K562 (cell line): ENCODE data around the gene DNAH17. TPM values are rescaled to one million over a fixed set of nuclear protein-coding genes. Genes with fewer than 3 reads are reported as not detected.

Experiments used
- polyA plus RNA-seq, 8 experiments: library from polyadenylated mRNA; depleted of rRNA in 4 of 8; stranded (reverse) in 5 of 8; unstranded in 3 of 8; fragments of >200 nt; fragmentation: Nextera tagmentation in 2 of 8; fragmentation: Illumina TruSeq in 1 of 8; extraction: Ambion mirVana in 2 of 8; extraction: Trizol in 1 of 8; gene quantifications; 2 replicates each; pipeline versions ENCODE4 v1.2.1 to v1.2.3, GENCODE V29; 2011 to 2014; ENCODE audit warnings: inconsistent platforms in 1 of 8, missing spikeins in 1 of 8
- small RNA-seq: library from RNA; depleted of rRNA; stranded (forward); fragments of <200 nt; gene quantifications from one replicate; pipeline ENCODE3, GENCODE V24; 2014
- total RNA-seq, 7 experiments: library from RNA; depleted of rRNA in 6 of 7; stranded (reverse); fragments of >200 nt in 6 of 7; fragmentation: Illumina TruSeq in 2 of 7; extraction: Trizol in 2 of 7; gene quantifications; 2 replicates each; pipeline versions ENCODE4 v1.2.1 to v1.2.3, GENCODE V29; 2011 to 2021; ENCODE audit warnings: low replicate concordance in 1 of 7

Gene DNAH17
- total and polyA plus RNA-seq, 9 of the 15 experiments (the other 6 are each of a cell fraction or from before 2014, with no cell fraction given): under 0.01 to 0.06 (median 0.03) TPM; not detected in 5

Small RNA genes lying within 50 kb of the gene (small RNA-seq; reads per million reads assigned to genes)
- gene RF00415: not detected
- gene RN7SL454P: not detected

Other genes starting within 250 kb of the DNAH17 start
- gene SOCS3, start 217.3 kb downstream of the DNAH17 start, total RNA-seq (2014; rRNA removed): 37.3 and 38.9 TPM in 2 replicates
- gene SOCS3, start 217.3 kb downstream of the DNAH17 start, total RNA-seq (2014; rRNA removed; fragmentation: Illumina TruSeq; extraction: Trizol): 13.7 and 14.4 TPM in 2 replicates
- 10.9 and 12.3 TPM in 2 replicates for gene SOCS3, start 217.3 kb downstream of the DNAH17 start, total RNA-seq (2015; rRNA removed; fragmentation: Illumina TruSeq; extraction: Trizol)
- 30.7 and 36.8 TPM in 2 replicates for gene SOCS3, start 217.3 kb downstream of the DNAH17 start, total RNA-seq (2021)
- gene SOCS3, start 217.3 kb downstream of the DNAH17 start, polyA plus RNA-seq (2011; rRNA removed): 12.7 and 17.9 TPM in 2 replicates
- gene SOCS3, start 217.3 kb downstream of the DNAH17 start, polyA plus RNA-seq (2014; fragmentation: Illumina TruSeq; extraction: Trizol): 12.5 and 19.4 TPM in 2 replicates
- gene SOCS3, start 217.3 kb downstream of the DNAH17 start, polyA plus RNA-seq (2014; fragmentation: Nextera tagmentation; extraction: Ambion mirVana): under 1 TPM; 0.56 to 0.92 TPM
- 17.5 and 21.9 TPM in 2 replicates for gene SOCS3, start 217.3 kb downstream of the DNAH17 start, polyA plus RNA-seq (2014; rRNA removed)
- 24.0 and 33.4 TPM in 2 replicates for gene PGS1, start 198.7 kb downstream of the DNAH17 start, total RNA-seq (2014; rRNA removed)
- gene PGS1, start 198.7 kb downstream of the DNAH17 start, total RNA-seq (2014; rRNA removed; fragmentation: Illumina TruSeq; extraction: Trizol): 10.7 and 14.0 TPM in 2 replicates
- gene PGS1, start 198.7 kb downstream of the DNAH17 start, total RNA-seq (2015; rRNA removed; fragmentation: Illumina TruSeq; extraction: Trizol): 16.9 and 20.3 TPM in 2 replicates
- gene PGS1, start 198.7 kb downstream of the DNAH17 start, total RNA-seq (2021): 33.5 and 38.4 TPM in 2 replicates
- 39.4 and 43.6 TPM in 2 replicates for gene PGS1, start 198.7 kb downstream of the DNAH17 start, polyA plus RNA-seq (2011; rRNA removed)
- gene PGS1, start 198.7 kb downstream of the DNAH17 start, polyA plus RNA-seq (2014; fragmentation: Illumina TruSeq; extraction: Trizol): 22.3 and 27.0 TPM in 2 replicates
- gene PGS1, start 198.7 kb downstream of the DNAH17 start, polyA plus RNA-seq (2014; fragmentation: Nextera tagmentation; extraction: Ambion mirVana): 1 to 10 TPM; 1.3 to 1.8 TPM
- 29.7 and 36.0 TPM in 2 replicates for gene PGS1, start 198.7 kb downstream of the DNAH17 start, polyA plus RNA-seq (2014; rRNA removed)
- gene CYTH1, start 204.9 kb upstream of the DNAH17 start, total RNA-seq (2014; rRNA removed): 15.0 and 15.1 TPM in 2 replicates
- 16.8 and 18.3 TPM in 2 replicates for gene CYTH1, start 204.9 kb upstream of the DNAH17 start, total RNA-seq (2014; rRNA removed; fragmentation: Illumina TruSeq; extraction: Trizol)
- gene CYTH1, start 204.9 kb upstream of the DNAH17 start, total RNA-seq (2015; rRNA removed; fragmentation: Illumina TruSeq; extraction: Trizol): 19.6 and 21.2 TPM in 2 replicates
- gene CYTH1, start 204.9 kb upstream of the DNAH17 start, total RNA-seq (2021): 24.4 and 27.7 TPM in 2 replicates
- gene CYTH1, start 204.9 kb upstream of the DNAH17 start, polyA plus RNA-seq (2011; rRNA removed): 16.1 and 16.5 TPM in 2 replicates
- 20.5 and 24.1 TPM in 2 replicates for gene CYTH1, start 204.9 kb upstream of the DNAH17 start, polyA plus RNA-seq (2014; fragmentation: Illumina TruSeq; extraction: Trizol)
- under 1 TPM; 0.52 to 0.70 TPM for gene CYTH1, start 204.9 kb upstream of the DNAH17 start, polyA plus RNA-seq (2014; fragmentation: Nextera tagmentation; extraction: Ambion mirVana)
- gene CYTH1, start 204.9 kb upstream of the DNAH17 start, polyA plus RNA-seq (2014; rRNA removed): 25.1 and 25.4 TPM in 2 replicates